Placental epithelial cell (primary cell): ENCODE data around the gene RABL2B. TPM values are rescaled to one million over a fixed set of nuclear protein-coding genes. Genes with fewer than 3 reads are reported as not detected.

ENCODE experiments used
- total RNA-seq: library from RNA; depleted of rRNA; stranded (reverse); fragments of >200 nt; gene quantifications from 2 replicates; pipeline ENCODE4 v1.2.3, GENCODE V29; 2012

The RABL2B gene
- total RNA-seq: 18.1 and 20.0 TPM in 2 replicates

DNA sequence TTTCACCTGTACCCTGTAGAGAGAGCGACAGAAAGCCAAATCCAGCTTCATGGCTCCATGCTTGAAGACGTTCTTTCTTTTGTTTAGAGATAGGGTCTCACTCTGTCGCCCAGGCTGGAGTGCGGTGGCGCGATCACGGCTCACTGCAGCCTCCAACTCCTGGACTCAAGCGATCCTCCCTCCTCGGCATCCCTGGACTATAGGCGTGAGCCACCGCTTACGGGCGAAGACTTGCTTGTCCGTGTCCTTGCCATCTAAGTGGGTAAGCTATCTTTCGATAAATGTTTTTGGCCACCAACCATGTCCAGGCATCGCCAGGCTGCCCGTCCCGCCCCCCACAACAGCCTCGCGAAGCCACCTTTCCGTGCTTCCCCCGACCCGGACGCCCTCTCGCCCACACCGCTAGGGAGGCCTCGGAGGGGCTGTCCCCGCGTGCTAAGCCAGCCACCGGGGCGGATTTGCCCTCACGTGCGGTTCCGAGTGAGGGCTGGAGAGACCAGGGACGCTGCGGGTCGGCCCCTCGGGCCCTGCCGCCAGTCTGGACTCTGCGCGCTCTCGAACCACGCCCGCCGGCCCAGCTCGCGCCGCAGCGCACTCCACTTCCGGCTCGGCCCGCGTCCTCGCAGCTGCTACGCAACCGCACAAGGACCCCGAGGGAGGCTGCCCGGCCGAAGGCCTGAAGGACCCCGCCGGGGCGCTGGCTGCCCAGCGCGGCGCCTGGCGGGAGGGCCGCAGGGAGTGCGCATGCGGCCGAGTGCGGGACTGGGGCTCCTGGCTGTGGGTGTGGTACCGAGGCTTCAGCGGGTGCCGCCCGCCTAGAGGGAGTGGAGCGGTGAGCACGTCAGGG is at the start of gene RABL2B:
Gene RABL2B, minus strand, starts transcription at position 604 of the 847 bp plus-strand sequence. CDS start 1,342 bp downstream, outside the sequence.

GRCh38 chr22:50737728-50738648 is 45.4 kb downstream of the RABL2B start, which contains the start of gene ACR:
ACR (plus strand) TSS chr22:50738204; CDS start chr22:50738236, 32 bp downstream.

Other genes with a start within 250 kb of the RABL2B start
- gene KLHDC7B, start 237.7 kb downstream of the RABL2B start, total RNA-seq: 0.11 and 0.79 TPM in 2 replicates
- 0.79 TPM in 1 of 2 replicates, not detected in the other for gene SYCE3, start 220.7 kb downstream of the RABL2B start, total RNA-seq
- 1.7 and 3.9 TPM in 2 replicates for gene CPT1B, start 205.2 kb downstream of the RABL2B start, total RNA-seq
- gene CHKB, start 200.8 kb downstream of the RABL2B start, total RNA-seq: 34.7 and 41.6 TPM in 2 replicates
- gene MAPK8IP2, start 182.8 kb downstream of the RABL2B start, total RNA-seq: 0.39 and 0.54 TPM in 2 replicates
- 32.8 and 37.3 TPM in 2 replicates for gene ARSA, start 155.5 kb downstream of the RABL2B start, total RNA-seq
- 1.2 and 1.4 TPM in 2 replicates for gene SHANK3, start 110.8 kb downstream of the RABL2B start, total RNA-seq
- gene ACR, start 45.4 kb downstream of the RABL2B start, total RNA-seq: not detected in 2 replicates